Activated T-cell treated with anti-CD3 and anti-CD28 coated beads, Interleukin-2, amount 50 U/mL, for 4 hours (primary cell): ENCODE data around the gene SLC2A4RG. TPM values are rescaled to one million over a fixed set of nuclear protein-coding genes. Genes with fewer than 3 reads are reported as not detected.
"Not testable (repeated sequence)": the region's sequence is repeated elsewhere in the genome, so short reads cannot be mapped to it uniquely, and the experiment has no call there.

Experiments used
- ATAC-seq, 2 donors: fragments of 200-7000 bp; cut with Tn5 transposase; one replicate each; pipeline ENCODE4 v1.10.0; 2021
- DNase-seq: peaks from one replicate; pipeline ENCODE4 v3.0.0-alpha.2; 2020
- H3K27me3 Mint-ChIP-seq: one replicate; pipeline ENCODE4 v1.8.0; 2021; ENCODE audit warnings: low read depth, mixed read lengths
- H3K36me3 Mint-ChIP-seq: one replicate; pipeline ENCODE4 v1.8.0; 2022; ENCODE audit warnings: mixed read lengths; ENCODE audit not compliant: insufficient read depth
- H3K4me1 Mint-ChIP-seq: one replicate; pipeline ENCODE4 v1.8.0; 2021; ENCODE audit warnings: low read depth, mixed read lengths
- H3K4me3 Mint-ChIP-seq: one replicate; pipeline ENCODE4 v1.8.0; 2021; ENCODE audit warnings: mild to moderate bottlenecking, moderate library complexity, mixed read lengths
- H3K9me3 Mint-ChIP-seq: one replicate; pipeline ENCODE4 v1.8.0; 2021; ENCODE audit warnings: mixed read lengths
- total RNA-seq, 3 donors: library from RNA; stranded (reverse); gene quantifications; one replicate each; pipeline ENCODE4 v1.2.1, GENCODE V29; 2021

SLC2A4RG gene
- total RNA-seq, 3 donors from 2014 or later: 17.2 to 18.1 (median 17.3) TPM

GRCh38 chr20:63775096-63775978, 35.8 kb downstream of the SLC2A4RG start:
- H3K4me3 Mint-ChIP-seq: no peak overlapping the region

GRCh38 chr20:63776875-63777274, 37.3 kb downstream of the SLC2A4RG start:
- not testable (repeated sequence) for DNase-seq, ATAC-seq, H3K4me1 Mint-ChIP-seq, H3K27me3 Mint-ChIP-seq, H3K4me3 Mint-ChIP-seq, H3K9me3 Mint-ChIP-seq, H3K36me3 Mint-ChIP-seq

More at GRCh38 chr20:63775096-63775978, 35.8 kb downstream of the SLC2A4RG start:
- H3K4me1 Mint-ChIP-seq: peaks cover 2% of the 10 kb centered on the region
- DNase-seq (peak; percentile 29), ATAC-seq (no peak)
- no peaks in the 10 kb centered on the region for H3K36me3 Mint-ChIP-seq
- no peaks in the 10 kb centered on the region for H3K9me3 Mint-ChIP-seq
- H3K27me3 Mint-ChIP-seq: no peaks in the 10 kb centered on the region

- Mint-ChIP-seq H3K9me3 (no peaks in the 10 kb centered on the region), H3K36me3 (no peaks in the 10 kb centered on the region), H3K27me3 (no peaks in the 10 kb centered on the region), H3K4me3 (no peak overlapping the region), H3K4me1 (peaks cover 14% of the 10 kb centered on the region)
- ATAC-seq (no peak), DNase-seq (no peak)
These were observed 38.0 kb downstream of the SLC2A4RG start for GRCh38 chr20:63777614-63778013.

GRCh38 chr20:63778034-63778752, 38.6 kb downstream of the SLC2A4RG start:
- Mint-ChIP-seq H3K4me3 (no peak overlapping the region), H3K27me3 (no peaks in the 10 kb centered on the region), H3K9me3 (no peaks in the 10 kb centered on the region), H3K36me3 (no peaks in the 10 kb centered on the region), H3K4me1 (peaks cover 15% of the 10 kb centered on the region)
- ATAC-seq (no peak), DNase-seq (no peak)

- no peaks in the 10 kb centered on the region for H3K36me3 Mint-ChIP-seq
- no peaks in the 10 kb centered on the region for H3K9me3 Mint-ChIP-seq
- no peaks in the 10 kb centered on the region for H3K27me3 Mint-ChIP-seq
- DNase-seq (no peak), ATAC-seq (no peak)
- H3K4me3 Mint-ChIP-seq: no peak overlapping the region
- H3K4me1 Mint-ChIP-seq: peaks cover 15% of the 10 kb centered on the region
These were observed 39.3 kb downstream of the SLC2A4RG start for GRCh38 chr20:63778857-63779256.

GRCh38 chr20:63781181-63781580, 41.6 kb downstream of the SLC2A4RG start:
- DNase-seq (no peak), ATAC-seq (no peak)
- H3K27me3 Mint-ChIP-seq: no peaks in the 10 kb centered on the region
- H3K36me3 Mint-ChIP-seq: no peaks in the 10 kb centered on the region
- peaks cover 15% of the 10 kb centered on the region for H3K4me1 Mint-ChIP-seq
- H3K9me3 Mint-ChIP-seq: no peaks in the 10 kb centered on the region
- no peak overlapping the region for H3K4me3 Mint-ChIP-seq

GRCh38 chr20:63782051-63782471, 42.5 kb downstream of the SLC2A4RG start:
- ATAC-seq: peak; percentile 87 to 98
- H3K36me3 Mint-ChIP-seq: no peaks in the 10 kb centered on the region
- H3K27me3 Mint-ChIP-seq: no peaks in the 10 kb centered on the region
- peaks cover 15% of the 10 kb centered on the region for H3K4me1 Mint-ChIP-seq
- no peak overlapping the region for H3K4me3 Mint-ChIP-seq
- no peaks in the 10 kb centered on the region for H3K9me3 Mint-ChIP-seq
- DNase-seq: peak; percentile 58

GRCh38 chr20:63782521-63782971, 43.0 kb downstream of the SLC2A4RG start:
- Mint-ChIP-seq H3K27me3 (no peaks in the 10 kb centered on the region), H3K36me3 (no peaks in the 10 kb centered on the region), H3K9me3 (no peaks in the 10 kb centered on the region), H3K4me3 (no peak overlapping the region), H3K4me1 (peaks cover 15% of the 10 kb centered on the region)
- DNase-seq (no peak), ATAC-seq (no peak)

GRCh38 chr20:63783970-63784369, 44.4 kb downstream of the SLC2A4RG start:
- ATAC-seq (no peak), DNase-seq (no peak)
- Mint-ChIP-seq H3K36me3 (no peaks in the 10 kb centered on the region), H3K27me3 (no peaks in the 10 kb centered on the region), H3K4me3 (no peak overlapping the region), H3K4me1 (peaks cover 15% of the 10 kb centered on the region), H3K9me3 (no peaks in the 10 kb centered on the region)

- DNase-seq: no peak
- Mint-ChIP-seq H3K4me3 (no peak overlapping the region), H3K4me1 (peaks cover 15% of the 10 kb centered on the region), H3K36me3 (no peaks in the 10 kb centered on the region), H3K27me3 (no peaks in the 10 kb centered on the region), H3K9me3 (no peaks in the 10 kb centered on the region)
- no peak for ATAC-seq
These were observed 46.1 kb downstream of the SLC2A4RG start for GRCh38 chr20:63785691-63786131.

GRCh38 chr20:63787302-63787701, 47.7 kb downstream of the SLC2A4RG start:
- Mint-ChIP-seq H3K4me3 (no peak overlapping the region), H3K36me3 (no peaks in the 10 kb centered on the region), H3K27me3 (peaks cover 3% of the 10 kb centered on the region), H3K9me3 (no peaks in the 10 kb centered on the region), H3K4me1 (peaks cover 6% of the 10 kb centered on the region)
- DNase-seq: no peak
- ATAC-seq: no peak

GRCh38 chr20:63787749-63788148, 48.2 kb downstream of the SLC2A4RG start:
- peaks cover 3% of the 10 kb centered on the region for H3K27me3 Mint-ChIP-seq
- H3K4me1 Mint-ChIP-seq: peaks cover 2% of the 10 kb centered on the region
- H3K4me3 Mint-ChIP-seq: no peak overlapping the region
- ATAC-seq (no peak), DNase-seq (no peak)
- H3K36me3 Mint-ChIP-seq: no peaks in the 10 kb centered on the region
- H3K9me3 Mint-ChIP-seq: no peaks in the 10 kb centered on the region

GRCh38 chr20:63789836-63790571, 50.4 kb downstream of the SLC2A4RG start:
- no peak for DNase-seq
- H3K4me1 Mint-ChIP-seq: peaks cover 2% of the 10 kb centered on the region
- no peak for ATAC-seq
- no peak overlapping the region for H3K4me3 Mint-ChIP-seq
- H3K36me3 Mint-ChIP-seq: no peaks in the 10 kb centered on the region
- peaks cover 8% of the 10 kb centered on the region for H3K27me3 Mint-ChIP-seq
- H3K9me3 Mint-ChIP-seq: no peaks in the 10 kb centered on the region

- Mint-ChIP-seq H3K36me3 (no peaks in the 10 kb centered on the region), H3K27me3 (peaks cover 8% of the 10 kb centered on the region), H3K4me1 (peaks cover 2% of the 10 kb centered on the region), H3K9me3 (no peaks in the 10 kb centered on the region), H3K4me3 (no peak overlapping the region)
- ATAC-seq (no peak), DNase-seq (no peak)
These were observed 51.1 kb downstream of the SLC2A4RG start for GRCh38 chr20:63790572-63791168.
